Endothelial cell of umbilical vein (primary cell): Measurements from ENCODE around the gene CALR3.

Source experiments
- GATA2 ChIP-seq: IDR thresholded peaks from 2 replicates; pipeline ENCODE4 v1.7.0; 2011; ENCODE audit warnings: low read depth, mild to moderate bottlenecking, moderate library complexity, mixed read lengths, low read length; ENCODE audit not compliant: insufficient read length, insufficient read depth
- JUN ChIP-seq: IDR thresholded peaks from 2 replicates; pipeline ENCODE4 v1.6.1; 2011; ENCODE audit warnings: borderline replicate concordance, low read depth; ENCODE audit not compliant: insufficient read length, insufficient read depth
- MYC ChIP-seq: IDR thresholded peaks from one replicate; pipeline ENCODE4 v1.6.1; 2011; ENCODE audit warnings: mild to moderate bottlenecking, low read depth, low read length
- POLR2A ChIP-seq: IDR thresholded peaks from 2 replicates; pipeline ENCODE4 v1.6.1; 2012; ENCODE audit warnings: low read depth, mild to moderate bottlenecking, control low read depth, low read length
- POLR2AphosphoS5 ChIP-seq: IDR thresholded peaks from 2 replicates; pipeline ENCODE4 v1.6.1; 2012; ENCODE audit warnings: low read depth, mild to moderate bottlenecking, control low read depth, low read length, moderate library complexity; ENCODE audit not compliant: insufficient read depth
- TF ChIP-seq, protein P1 (sequence below): IDR thresholded peaks from 2 replicates; pipeline ENCODE4 v1.6.1; 2011; ENCODE audit not compliant: insufficient read depth, insufficient read length
- TF ChIP-seq, protein P2 (sequence below), 2 donors: IDR thresholded peaks; 1 replicate in 1 of 2; 2 replicates in 1 of 2; pipeline ENCODE4 v1.5.1; 2011; ENCODE audit warnings: low read length in 2 of 2, mild to moderate bottlenecking in 2 of 2, moderate library complexity in 2 of 2, control low read depth in 1 of 2, inconsistent platforms in 1 of 2, low read depth in 1 of 2; ENCODE audit not compliant: insufficient read depth in 1 of 2; ENCODE audit errors: extremely low read depth in 1 of 2

DNA sequence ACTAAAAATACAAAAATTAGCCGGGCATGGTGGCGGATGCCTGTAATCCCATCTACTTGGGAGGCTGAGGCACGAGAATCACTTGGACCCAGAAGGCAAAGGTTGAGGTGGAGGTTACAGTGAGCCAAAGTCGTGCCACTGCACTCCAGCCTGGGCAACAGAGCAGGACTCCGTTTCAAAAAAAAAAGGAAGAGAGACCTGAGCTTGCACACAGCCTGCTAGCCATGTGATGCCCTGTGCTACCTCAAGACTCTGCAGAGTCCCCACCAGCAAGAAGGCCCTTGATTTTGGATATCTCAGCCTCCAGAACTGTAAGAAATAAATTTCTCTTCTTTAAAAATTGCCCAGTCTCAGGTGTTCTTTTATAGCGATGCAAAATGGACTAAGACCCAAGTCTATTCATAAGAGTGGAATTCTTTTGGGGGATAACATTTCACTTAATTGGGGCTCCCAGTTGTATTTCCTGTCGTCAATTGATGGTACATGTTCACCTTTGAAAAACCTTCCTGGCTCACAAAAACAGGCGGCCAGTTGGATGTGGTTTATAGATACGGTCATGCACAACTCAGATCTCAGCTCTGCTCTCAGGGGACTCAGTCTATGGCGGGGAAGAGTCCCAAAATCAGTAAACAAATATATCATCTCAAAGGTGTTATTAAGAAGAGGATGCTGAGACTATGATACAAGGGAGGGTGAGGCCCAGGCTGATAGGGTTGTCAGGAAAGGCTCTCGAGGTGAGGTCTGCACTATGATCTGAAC is 48.7 kb upstream of the CALR3 start:
- TF ChIP-seq POLR2A (no peak), GATA2 (no peak), POLR2AphosphoS5 (no peak), MYC (no peak), JUN (no peak)
- TF ChIP-seq, protein P1, sequence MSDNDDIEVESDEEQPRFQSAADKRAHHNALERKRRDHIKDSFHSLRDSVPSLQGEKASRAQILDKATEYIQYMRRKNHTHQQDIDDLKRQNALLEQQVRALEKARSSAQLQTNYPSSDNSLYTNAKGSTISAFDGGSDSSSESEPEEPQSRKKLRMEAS = no peak
- TF ChIP-seq, protein P2, sequence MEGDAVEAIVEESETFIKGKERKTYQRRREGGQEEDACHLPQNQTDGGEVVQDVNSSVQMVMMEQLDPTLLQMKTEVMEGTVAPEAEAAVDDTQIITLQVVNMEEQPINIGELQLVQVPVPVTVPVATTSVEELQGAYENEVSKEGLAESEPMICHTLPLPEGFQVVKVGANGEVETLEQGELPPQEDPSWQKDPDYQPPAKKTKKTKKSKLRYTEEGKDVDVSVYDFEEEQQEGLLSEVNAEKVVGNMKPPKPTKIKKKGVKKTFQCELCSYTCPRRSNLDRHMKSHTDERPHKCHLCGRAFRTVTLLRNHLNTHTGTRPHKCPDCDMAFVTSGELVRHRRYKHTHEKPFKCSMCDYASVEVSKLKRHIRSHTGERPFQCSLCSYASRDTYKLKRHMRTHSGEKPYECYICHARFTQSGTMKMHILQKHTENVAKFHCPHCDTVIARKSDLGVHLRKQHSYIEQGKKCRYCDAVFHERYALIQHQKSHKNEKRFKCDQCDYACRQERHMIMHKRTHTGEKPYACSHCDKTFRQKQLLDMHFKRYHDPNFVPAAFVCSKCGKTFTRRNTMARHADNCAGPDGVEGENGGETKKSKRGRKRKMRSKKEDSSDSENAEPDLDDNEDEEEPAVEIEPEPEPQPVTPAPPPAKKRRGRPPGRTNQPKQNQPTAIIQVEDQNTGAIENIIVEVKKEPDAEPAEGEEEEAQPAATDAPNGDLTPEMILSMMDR (IDR thresholded peaks at IDR 0.05; ENCODE audit: extremely low read depth in 1 of 2, insufficient read depth in 1 of 2, low read depth in 1 of 2, low read length in 2 of 2) = no peak
